Measurements from ENCODE around the gene TRAPPC6A. TPM values are rescaled to one million over a fixed set of nuclear protein-coding genes. Genes with fewer than 3 reads are reported as not detected.

The TRAPPC6A gene
- total RNA-seq, 1 donor from 2014 or later, result 12.3 TPM

DNA sequence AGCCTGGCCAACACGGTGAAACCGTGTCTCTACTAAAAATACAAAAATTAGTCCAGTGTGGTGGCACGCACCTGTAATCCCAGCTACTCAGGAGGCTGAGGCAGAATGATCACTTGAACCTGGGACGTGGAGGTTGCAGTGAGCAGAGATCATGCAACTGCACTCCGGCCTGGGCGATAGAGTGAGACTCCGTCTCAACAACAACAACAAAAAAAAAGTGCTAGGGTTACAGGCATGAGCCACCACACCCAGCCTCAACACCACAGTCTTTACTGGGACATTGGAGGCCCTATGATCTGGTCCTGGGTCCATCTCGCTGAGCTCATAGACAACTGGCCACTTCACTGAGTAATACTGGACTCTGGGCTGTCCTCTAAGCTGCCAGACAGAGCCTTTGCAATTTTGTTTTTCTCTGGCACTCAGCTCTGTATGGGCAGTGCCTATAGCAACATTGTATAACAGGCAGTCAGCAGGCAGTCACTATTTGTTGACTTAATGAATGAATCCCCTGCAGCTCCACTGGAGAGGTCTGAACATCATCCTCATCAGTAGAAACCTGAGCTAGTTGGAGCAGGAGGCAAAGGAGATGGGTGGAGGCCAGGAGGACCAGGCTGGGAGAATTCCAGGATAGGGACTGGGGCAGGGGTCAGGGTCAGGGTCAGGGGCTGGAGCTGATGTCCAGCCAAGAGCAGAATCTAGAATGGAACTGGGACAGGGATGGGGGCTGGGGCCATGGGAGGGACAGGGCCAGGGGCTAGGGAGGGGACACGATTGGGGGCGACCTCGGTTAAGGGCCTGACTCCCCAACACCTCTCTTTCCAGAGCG lies 8.7 kb upstream of the TRAPPC6A start:
- no peak for DNase-seq (ENCODE audit: low spot score)

DNA sequence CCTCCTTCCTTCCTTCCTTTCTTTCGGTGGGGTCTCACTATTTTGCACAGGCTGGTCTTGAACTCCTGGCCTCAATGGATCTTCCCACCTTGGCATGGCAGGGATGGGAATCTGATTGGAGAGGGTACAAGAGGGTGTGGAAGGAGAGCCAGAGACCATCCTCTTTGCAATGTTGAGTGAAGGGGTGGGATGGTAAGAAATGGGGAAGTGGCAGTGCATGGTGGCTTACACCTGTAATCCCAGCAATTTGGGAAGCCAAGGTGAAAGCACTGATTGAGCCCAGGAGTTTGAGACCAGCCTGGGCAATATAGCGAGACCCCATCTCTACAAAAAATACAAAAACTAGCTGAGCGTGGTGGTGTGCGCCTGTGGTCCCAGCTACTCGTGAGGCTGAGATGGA lies 6.1 kb upstream of the TRAPPC6A start:
- DNase-seq (ENCODE audit: low spot score), result no peak

DNA sequence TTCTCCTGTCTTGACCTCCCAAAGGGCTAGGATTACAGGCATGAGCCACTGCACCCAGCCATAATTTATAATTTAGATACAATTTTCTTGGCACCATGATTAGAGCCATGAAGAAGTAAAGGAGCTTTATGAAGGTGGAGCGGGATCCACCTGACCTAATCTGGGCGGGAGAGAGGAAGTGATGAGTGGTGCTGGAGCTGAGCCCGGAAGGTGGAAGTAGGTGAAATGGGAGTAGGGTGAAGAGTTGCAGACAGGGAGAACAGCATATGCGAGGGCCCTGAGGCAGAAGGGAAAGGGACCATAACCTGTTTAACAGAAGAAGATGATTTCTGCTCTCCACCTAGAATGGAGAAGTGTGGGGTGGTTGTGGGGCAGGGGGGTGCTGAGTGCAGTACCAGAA lies 4.7 kb upstream of the TRAPPC6A start:
- DNase-seq (ENCODE audit: low spot score), result no peak

DNA sequence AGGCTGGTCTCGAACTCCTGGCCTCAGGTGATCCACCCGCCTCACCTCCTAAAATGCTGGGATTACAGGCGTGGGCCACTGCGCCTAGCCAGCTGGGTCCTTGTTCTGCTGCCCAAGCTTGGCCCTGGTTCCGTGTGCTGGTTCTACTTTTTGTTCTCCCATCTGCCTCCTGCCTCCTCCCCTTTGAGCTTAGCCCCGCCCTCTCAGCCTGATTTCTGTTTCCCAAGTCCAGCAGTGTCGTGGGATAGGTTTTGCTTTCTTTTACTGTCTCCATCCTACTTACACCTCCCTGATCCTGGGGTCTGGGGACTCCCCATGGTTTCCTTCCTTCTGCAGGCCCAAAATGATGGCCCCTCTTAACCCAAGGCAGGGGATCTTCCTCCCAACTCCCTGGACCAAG lies 2.9 kb upstream of the TRAPPC6A start:
- DNase-seq (ENCODE audit: low spot score), result no peak

DNA sequence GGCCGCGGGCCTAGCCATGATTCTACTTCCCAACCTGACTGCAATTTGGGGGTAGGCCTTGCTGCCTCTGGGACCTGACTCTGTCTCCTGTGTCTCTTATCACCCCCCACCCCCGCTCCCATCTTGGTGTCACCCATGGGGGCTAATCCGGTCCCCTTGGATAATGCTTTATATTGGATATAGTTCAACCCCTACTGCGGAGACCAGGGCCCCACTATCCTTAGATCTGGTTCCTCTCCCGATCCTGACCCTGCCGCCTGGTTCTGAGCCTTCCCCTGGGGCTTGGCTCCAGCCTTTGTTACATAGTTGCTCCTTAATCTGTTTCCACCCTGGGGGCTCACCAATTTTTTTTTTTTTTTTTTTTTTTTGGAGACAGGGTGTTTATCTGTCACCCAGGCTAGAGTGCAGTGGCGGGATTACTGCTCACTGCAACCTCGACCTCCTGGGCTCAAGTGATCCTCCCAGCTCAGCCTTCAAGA lies 1.9 kb upstream of the TRAPPC6A start:
- no peak for DNase-seq (ENCODE audit: low spot score)

DNA sequence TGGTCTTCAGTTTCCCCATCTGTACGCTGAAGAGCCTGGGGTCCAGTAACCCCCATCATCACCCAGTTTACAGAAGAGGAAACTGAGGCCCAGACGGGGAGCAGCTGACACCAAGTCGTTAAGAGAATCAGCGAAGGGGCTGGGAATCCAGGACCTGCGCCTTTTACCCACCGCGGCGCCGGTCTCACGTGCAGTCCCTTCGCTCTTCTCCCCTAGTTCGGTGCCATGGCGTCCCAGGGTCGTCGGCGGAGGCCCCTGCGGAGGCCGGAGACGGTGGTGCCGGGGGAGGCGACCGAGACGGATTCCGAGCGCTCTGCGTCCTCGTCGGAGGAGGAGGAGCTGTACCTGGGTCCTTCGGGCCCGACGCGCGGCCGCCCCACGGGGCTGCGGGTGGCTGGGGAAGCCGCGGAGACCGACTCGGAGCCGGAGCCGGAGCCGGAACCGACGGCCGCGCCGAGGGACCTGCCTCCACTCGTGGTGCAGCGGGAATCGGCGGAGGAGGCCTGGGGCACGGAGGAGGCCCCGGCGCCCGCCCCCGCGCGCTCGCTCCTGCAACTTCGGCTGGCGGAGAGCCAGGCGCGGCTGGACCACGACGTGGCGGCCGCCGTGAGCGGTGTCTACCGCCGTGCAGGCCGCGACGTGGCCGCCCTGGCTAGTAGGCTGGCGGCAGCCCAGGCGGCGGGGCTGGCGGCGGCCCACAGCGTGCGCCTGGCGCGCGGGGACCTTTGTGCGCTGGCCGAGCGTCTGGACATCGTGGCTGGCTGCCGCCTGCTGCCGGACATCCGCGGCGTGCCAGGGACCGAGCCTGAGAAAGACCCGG lies 1.2 kb upstream of the TRAPPC6A start:
- DNase-seq (ENCODE audit: low spot score), result no peak

DNA sequence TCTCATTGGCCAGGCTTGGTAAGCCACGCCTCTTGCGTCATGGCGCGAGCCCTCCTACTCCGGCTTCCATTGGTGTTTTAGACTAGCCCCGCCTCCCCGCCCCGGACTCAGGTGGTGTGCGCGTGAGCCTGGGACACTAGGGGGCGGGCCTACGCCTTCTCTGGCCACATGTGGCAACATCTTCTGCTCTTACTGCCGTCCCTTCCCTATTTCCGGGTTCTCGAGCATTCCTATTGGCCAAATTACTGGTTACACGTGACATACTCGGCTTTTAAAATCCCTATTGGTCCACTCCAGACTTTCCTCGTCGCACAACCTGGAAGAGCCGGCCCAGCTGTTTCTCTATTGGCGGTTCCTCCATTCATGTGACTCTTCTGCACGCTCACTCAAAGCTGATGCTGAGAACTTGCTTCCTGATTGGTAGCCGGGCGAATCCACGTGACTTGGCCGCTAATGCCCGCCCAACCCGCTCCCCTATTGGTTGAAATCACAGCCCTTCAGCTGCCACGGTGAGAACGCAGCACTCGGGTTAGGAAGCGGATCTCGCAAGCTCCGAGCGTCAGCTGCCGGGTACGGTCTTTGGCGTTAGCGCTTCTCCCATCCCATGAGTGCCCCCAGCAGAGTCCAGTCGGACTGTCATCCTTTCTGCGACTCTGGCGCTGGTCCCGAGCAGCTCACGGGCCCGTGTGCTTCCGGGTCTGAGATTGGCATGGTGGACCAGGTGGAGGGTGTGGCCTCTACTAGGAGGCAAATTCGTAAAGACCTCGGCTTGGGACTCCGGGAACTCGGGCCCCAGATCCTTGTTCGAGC lies 430 bp upstream of the TRAPPC6A start, which contains the start of gene BLOC1S3:
BLOC1S3 (plus strand) TSS at position 523 of the 810 bp plus-strand sequence. CDS start 513 bp downstream, outside the sequence.
- peak; percentile 100 for DNase-seq (ENCODE audit: low spot score)

DNA sequence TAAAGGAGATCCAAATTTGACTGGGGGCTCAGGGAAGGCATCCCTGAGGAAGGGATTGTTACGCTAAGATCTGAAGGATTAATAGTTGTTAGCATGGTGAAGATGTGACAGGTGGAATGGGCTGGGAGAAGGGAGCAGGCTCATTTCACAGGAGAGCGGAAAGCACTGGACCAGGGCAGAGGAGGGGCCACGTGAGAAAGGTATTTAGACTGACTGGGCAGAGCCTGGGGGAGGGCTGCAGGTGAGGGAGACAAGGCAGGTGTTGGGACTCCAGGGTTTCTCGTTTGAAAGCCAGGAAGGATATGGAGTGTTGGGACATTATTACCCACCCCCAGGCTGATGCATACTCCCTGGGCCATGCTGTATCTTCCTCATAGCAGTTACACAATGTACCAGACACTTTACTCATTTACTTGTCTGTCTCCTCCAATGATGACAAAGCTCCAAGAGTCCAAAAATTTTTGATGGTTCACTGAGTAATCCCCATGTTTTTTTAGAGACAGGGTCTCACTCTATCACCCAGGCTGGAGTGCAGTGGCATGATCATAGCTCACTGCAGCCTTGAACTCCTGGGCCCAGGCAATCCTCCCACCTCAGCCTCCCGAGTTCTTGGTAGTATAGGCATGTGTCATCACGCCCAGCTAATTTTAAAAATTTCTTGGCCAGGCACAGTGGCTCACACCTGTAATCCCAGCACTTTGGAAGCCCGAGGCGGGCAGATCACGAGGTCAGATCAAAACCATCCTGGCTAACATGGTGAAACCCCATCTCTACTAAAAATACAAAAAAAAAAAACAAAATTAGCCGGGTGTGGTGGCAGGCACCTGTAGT lies 2.3 kb downstream of the TRAPPC6A start:
- no peak for DNase-seq (ENCODE audit: low spot score)

DNA sequence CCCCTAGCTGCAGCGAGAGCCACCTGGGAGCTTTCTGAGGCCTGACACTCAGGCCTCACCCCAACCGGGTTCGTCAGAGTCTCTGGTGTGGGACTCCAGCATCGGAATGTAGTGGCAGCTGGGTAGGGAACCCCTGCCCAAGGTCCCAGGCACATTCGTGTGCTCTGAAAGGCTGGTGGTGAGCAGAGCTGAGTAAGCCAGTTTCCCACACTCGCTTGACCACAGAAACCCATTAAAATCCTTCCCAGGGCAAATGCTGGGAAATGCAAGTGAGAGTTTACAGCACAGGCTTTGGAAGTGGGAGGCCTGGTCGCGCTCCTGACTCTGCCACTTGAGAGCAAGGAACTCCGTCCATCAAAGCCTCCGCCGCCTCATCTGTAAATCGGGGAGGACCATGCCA lies 4.2 kb downstream of the TRAPPC6A start:
- DNase-seq (ENCODE audit: low spot score), result no peak

DNA sequence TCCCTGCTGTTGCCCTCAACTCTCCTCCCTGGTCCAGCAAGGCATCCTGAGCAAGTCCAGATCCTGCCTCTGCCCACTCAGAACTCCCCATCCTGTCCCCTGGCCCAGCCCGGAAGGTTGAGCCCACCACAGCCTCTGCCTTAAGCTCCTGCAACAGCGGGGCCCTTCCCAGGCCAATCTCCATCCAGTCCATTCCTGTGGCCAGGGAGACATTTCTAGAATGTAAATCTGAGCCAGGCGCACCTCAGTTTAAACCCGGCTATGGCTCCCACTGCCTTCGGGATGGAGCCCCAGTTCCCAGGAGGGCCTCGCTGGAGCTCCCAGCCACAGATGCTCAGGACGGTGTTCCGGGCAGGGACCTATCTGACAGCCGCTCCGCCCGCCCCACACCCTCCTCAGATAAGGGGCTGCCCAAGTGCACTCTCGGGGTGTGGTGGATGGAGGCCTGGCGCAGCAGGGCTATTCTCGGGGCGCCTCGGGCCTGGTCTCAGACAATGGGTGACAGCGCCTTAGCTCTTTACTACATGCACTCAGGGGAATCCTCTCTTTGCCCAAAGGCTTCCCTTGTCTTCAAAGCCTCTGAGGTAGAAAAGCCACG lies 5.3 kb downstream of the TRAPPC6A start:
- no peak for DNase-seq (ENCODE audit: low spot score)

DNA sequence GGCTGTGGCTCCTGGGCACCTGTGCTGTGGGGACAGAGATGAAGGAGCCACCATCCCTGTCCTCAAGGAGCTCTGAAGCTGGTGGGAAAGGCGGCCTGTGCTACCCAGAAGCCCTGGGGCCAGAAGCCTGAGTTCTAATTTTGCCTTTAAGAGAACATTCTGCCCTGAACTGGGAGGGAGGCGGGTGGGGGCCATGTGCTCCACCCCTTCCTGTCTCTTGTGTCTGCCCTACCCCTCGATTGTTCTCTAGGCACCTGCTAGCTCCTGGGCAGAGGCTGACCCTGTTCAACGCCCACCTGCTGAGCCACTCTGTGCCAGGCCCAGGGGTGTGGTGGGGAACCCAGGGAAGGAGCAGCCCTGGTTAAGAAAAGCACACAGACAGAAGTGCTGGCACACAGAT lies 5.9 kb downstream of the TRAPPC6A start:
- no peak for DNase-seq (ENCODE audit: low spot score)

DNA sequence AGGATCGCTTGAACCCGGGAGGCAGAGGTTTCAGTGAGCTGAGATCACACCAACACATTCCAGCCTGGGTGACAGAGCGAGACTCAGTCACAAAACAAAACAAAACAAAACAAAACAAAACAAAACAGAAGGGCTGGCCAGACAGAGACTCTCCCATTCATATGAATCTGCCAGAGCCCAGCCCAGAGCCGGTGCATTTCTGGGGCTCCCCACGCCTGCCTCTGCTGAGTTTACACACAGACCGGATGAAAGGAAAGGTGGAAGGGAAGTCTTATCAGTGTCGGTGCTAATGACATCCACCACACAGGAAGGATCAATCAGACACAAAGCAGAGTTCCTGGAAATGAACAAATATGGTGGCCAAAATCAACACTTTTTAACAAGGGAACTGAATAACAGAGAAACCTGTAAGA lies 6.8 kb downstream of the TRAPPC6A start:
- DNase-seq (ENCODE audit: low spot score), result no peak

DNA sequence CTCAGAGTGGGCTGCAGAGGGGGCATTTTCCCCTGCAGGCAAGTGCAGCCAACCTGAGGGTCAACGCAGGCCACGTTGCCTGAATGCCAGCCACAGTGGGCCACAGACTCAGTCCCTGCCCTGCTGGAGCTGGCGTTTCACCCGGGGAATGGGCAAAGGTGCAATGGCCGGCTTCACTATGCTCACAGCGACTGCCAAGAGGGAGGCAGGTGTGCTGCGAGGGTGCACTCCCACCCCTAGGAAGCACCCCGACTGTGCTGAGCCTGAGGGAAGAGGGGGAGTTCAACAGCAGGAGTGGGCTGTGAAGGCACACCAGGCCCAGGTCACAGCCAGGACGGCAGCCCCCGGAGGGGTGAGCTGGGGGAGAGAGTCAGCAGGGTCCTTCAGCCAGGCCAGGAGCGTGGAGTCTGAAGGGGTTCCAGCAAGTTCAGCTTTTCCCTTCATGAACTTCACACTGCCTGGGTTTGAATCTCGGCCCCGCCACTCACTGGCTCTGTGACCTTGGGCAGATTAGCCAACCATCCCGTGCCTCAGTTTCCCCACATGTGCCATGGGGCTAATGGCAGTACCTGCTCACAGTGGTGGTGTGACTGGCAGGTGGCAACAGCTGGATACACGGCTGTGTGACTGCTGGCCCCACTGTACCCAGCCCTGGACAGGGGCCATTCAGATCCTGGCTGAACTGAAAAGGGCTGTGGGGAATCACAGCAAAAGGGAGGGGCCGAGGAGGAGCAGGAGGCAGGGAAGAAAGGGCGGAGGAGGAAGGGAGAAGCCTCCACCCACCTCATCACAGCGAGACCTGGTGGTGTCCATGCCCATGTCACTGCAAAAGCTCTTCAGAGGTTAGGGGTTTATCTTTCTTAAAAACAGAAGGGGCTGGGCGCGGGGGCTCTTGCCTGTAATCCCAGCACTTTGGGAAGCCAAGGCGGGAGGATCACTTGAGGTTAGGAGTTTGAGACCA lies 7.6 kb downstream of the TRAPPC6A start:
- no peak for DNase-seq (ENCODE audit: low spot score)

DNA sequence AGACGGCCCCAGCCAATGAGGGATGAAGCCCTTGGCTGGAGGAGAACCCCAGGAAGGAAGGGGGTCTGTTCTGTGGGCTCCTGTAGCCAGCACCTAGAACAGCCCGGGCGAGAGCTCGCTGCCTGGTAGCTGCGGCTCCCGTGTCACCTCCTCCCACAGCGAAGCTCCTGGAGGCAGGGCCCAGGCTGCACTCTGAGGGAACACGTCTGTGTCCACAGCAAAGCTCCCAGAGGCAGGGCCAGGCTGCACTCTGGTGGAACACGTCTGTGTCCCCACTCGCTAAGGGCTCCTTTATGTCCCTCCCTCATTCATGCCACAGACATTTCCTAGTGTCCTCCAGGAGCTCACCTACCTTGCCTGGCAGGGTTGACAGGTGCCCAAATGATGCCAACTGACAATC lies 8.4 kb downstream of the TRAPPC6A start:
- no peak for DNase-seq (ENCODE audit: low spot score)

DNA sequence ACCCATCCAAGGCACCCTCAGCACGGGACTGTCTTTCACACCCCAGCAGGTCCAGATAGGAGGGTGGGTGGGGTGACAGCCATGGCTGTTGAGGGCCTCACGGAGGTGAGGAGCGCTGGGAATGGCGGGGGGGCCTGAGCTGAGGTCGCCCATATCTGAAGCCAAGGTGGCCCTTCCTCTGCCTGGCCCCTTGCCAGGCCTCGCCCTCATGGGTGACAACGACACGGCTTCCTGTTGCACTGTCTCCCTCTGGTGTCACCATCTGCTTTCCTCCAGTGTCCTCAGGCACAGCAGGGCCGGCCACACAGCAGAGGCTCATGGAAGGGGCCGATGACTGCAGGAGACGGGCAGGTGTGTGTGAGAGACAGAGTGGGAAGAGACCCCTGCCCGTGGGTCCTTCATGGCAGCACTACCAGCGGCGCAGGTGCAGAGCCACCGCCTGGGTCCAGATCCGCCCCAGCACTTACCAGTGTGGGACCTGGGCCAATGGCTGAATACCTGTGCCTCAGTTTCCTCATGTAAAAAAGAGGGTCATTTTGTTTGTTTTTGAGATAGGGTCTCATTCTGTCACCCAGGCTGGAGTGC lies 9.2 kb downstream of the TRAPPC6A start:
- no peak for DNase-seq (ENCODE audit: low spot score)

DNA sequence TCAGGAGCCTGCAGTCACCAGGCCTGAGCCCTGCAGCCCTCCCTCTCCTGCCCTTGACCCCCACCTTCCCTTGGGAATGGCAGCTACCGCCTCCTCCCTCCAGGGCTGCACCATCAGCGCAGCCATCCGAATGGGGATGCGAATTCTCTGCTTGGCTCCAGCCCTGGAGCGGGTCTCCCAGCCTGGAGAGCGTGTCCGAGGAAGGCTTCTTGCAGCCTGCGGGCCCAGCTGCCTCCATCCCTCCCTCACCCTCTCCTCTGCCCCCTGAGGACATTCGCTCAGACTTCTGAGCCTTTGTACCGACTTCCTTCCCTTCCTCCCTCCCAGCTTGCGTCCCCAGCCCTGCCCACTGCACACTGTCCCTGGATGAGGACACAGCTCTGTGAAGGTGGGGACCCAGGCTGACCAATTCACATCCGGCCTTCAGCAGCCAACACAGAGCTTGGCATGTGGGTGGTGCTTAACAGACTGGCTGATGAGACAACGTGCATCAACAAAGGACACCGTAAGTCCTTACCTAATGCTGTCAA lies 11.2 kb downstream of the TRAPPC6A start:
- no peak for DNase-seq (ENCODE audit: low spot score)

DNA sequence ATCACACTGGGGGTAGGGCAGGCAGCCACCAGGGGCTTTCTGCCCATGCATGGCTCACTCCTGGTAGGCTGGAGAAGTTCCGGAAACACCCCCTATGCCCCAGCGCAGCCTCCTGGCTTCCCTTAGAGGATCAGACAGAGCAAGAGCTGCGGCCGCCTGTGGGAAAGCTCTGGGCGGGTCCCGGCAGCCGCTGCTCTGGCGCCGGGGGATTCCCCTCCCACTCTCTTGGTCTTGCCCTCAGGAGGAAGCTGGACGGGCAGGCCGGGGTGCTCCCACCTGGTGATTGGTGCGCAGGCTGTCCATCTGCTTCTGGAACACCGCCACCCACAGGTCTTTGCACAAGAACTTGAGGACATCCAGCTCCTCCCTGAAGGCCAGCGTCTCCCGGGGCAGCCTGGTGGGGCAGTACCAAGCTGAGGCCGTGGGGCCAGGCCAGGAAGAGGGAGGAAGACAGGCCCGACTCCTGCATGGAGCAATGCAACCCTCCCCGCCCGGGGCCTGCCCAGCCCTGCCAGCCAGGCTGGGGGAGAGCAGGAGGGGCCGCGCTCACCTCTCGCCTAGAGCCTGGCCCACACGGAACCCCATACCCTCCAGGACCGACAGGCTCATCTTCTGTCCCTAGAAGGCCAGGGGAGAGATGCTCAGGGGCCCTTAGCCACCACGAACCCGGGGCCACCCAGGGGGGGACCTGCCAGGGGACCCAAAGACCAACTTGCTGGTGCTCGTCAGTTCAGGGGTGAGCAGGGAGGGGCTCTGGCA lies 13.3 kb downstream of the TRAPPC6A start:
- DNase-seq (ENCODE audit: low spot score), result no peak

All from mesenteric fat pad (tissue), 1 donor.